AG04449 (cell line): ENCODE measurements around the gene OR9Q2.

Source experiments
- CTCF ChIA-PET: fragments of 350-600 bp; formaldehyde crosslinking; extraction: SDS; loops from one replicate; lab custom pipeline; 2021; ENCODE audit warnings: antibody characterized with exemption; lab: Yijun Ruan, JAX
- POLR2A ChIA-PET: fragments of 400-600, 350-600 bp; formaldehyde crosslinking; extraction: SDS; loops from one replicate; lab custom pipeline; 2020; ENCODE audit warnings: antibody characterized with exemption, inconsistent platforms; lab: Yijun Ruan, JAX
- DNase-seq: peaks from one replicate; pipeline ENCODE4 v3.0.0-alpha.2; 2010; ENCODE audit warnings: low read depth, low spot score
- H3K4me3 ChIP-seq: 2 replicates; pipeline ENCODE4 v1.5.1; 2011; ENCODE audit warnings: low read depth, mild to moderate bottlenecking, control low read depth, low read length
- CTCF ChIP-seq: IDR thresholded peaks from one replicate; pipeline ENCODE4 v1.5.1; 2011; ENCODE audit warnings: mild to moderate bottlenecking, moderate library complexity, low read length, control low read depth, inconsistent platforms; ENCODE audit not compliant: insufficient read depth; ENCODE audit errors: missing control alignments

The OR9Q2 gene

GRCh38 chr11:58177409-58178054, 11.3 kb upstream of the OR9Q2 start:
- no peak for TF ChIP-seq CTCF
- DNase-seq: no peak
- ChIA-PET POLR2A (no interaction called here), CTCF (interaction anchor here (1.1 kb wide), 1 partner anchor 25 kb away, joined by 3 read pairs; no protein-coding TSS in a partner anchor)
- no peak overlapping the region for H3K4me3 ChIP-seq

- TF ChIP-seq CTCF: no peak
- ChIA-PET POLR2A (no interaction called here), CTCF (interaction anchor here (1.1 kb wide), 1 partner anchor 26 kb away, joined by 3 read pairs; no protein-coding TSS in a partner anchor)
- DNase-seq: no peak
- no peak overlapping the region for H3K4me3 ChIP-seq
These were observed 10.4 kb upstream of the OR9Q2 start for GRCh38 chr11:58178444-58178843.

- POLR2A ChIA-PET: no interaction called here
- H3K4me3 ChIP-seq: no peak overlapping the region
- TF ChIP-seq CTCF: no peak
- CTCF ChIA-PET: no interaction called here
- no peak for DNase-seq
These were observed 9.2 kb upstream of the OR9Q2 start for GRCh38 chr11:58179648-58180047.

GRCh38 chr11:58186938-58187337, 1.9 kb upstream of the OR9Q2 start:
- DNase-seq: no peak
- ChIA-PET POLR2A (no interaction called here), CTCF (no interaction called here)
- no peak for TF ChIP-seq CTCF
- H3K4me3 ChIP-seq: no peak overlapping the region

- DNase-seq: no peak
- POLR2A ChIA-PET: no interaction called here
- no peak for TF ChIP-seq CTCF
- H3K4me3 ChIP-seq: no peak overlapping the region
- CTCF ChIA-PET: no interaction called here
These were observed 3.4 kb downstream of the OR9Q2 start for GRCh38 chr11:58192229-58192628.

GRCh38 chr11:58193391-58193790, 4.5 kb downstream of the OR9Q2 start:
- no peak for TF ChIP-seq CTCF
- CTCF ChIA-PET: no interaction called here
- DNase-seq: no peak
- no peak overlapping the region for H3K4me3 ChIP-seq
- POLR2A ChIA-PET: no interaction called here
